HepG2 (cell line): ENCODE results near the gene FAM234B. TPM values are rescaled to one million over a fixed set of nuclear protein-coding genes. Genes with fewer than 3 reads are reported as not detected.

Experiments used
- EEA1 ChIP-seq: sonication (generic); formaldehyde crosslinking; IDR thresholded peaks from 2 replicates; pipeline ENCODE4 v1.5.1; 2020; ENCODE audit warnings: mild to moderate bottlenecking, missing genetic modification reagents, borderline replicate concordance
- GABPA ChIP-seq, 2 experiments: IDR thresholded peaks; 2 replicates each; pipeline ENCODE4 v1.6.1; 2011 to 2016; ENCODE audit warnings: low read depth in 2 of 2, low read length in 1 of 2, missing biosample characterization in 1 of 2, missing genetic modification characterization in 1 of 2
- HNF1B ChIP-seq: sonication (generic); formaldehyde crosslinking; IDR thresholded peaks from 2 replicates; pipeline ENCODE4 v1.5.1; 2020; ENCODE audit warnings: mild to moderate bottlenecking, moderate library complexity, missing genetic modification reagents
- HNRNPLL ChIP-seq: fragments of 200-400 bp; formaldehyde crosslinking; IDR thresholded peaks from 2 replicates; pipeline ENCODE4 v1.6.1; 2017; ENCODE audit warnings: mild to moderate bottlenecking, low read depth, low read length; ENCODE audit not compliant: poor library complexity, severe bottlenecking
- HOXA5 ChIP-seq: sonication (generic); formaldehyde crosslinking; IDR thresholded peaks from 2 replicates; pipeline ENCODE4 v1.4.0; 2020; ENCODE audit warnings: missing genetic modification reagents
- KLF11 ChIP-seq: IDR thresholded peaks from 2 replicates; pipeline ENCODE4 v1.6.1; 2016; ENCODE audit warnings: missing compliant biosample characterization
- MED1 ChIP-seq: sonication (generic); formaldehyde crosslinking; IDR thresholded peaks from 2 replicates; pipeline ENCODE4 v1.4.0; 2020; ENCODE audit warnings: missing genetic modification reagents
- MYPOP ChIP-seq: sonication (generic); formaldehyde crosslinking; IDR thresholded peaks from 2 replicates; pipeline ENCODE4 v1.8.1; 2023; ENCODE audit warnings: mild to moderate bottlenecking, moderate library complexity, missing genetic modification reagents
- NR0B2 ChIP-seq: sonication (generic); formaldehyde crosslinking; IDR thresholded peaks from 2 replicates; pipeline ENCODE4 v1.4.0; 2020; ENCODE audit warnings: mild to moderate bottlenecking, missing genetic modification reagents
- SPEN ChIP-seq: sonication (generic); formaldehyde crosslinking; IDR thresholded peaks from 2 replicates; pipeline ENCODE4 v1.5.1; 2020; ENCODE audit warnings: low read depth, mild to moderate bottlenecking, missing genetic modification reagents
- ZBTB7A ChIP-seq: sonication (generic); formaldehyde crosslinking; IDR thresholded peaks from 2 replicates; pipeline ENCODE4 v1.8.0; 2022; ENCODE audit warnings: mild to moderate bottlenecking, missing genetic modification reagents
- ZC3H13 ChIP-seq: sonication (generic); formaldehyde crosslinking; IDR thresholded peaks from 2 replicates; pipeline ENCODE4 v1.8.1; 2023; ENCODE audit warnings: mild to moderate bottlenecking, missing genetic modification reagents, moderate library complexity
- ZHX2 ChIP-seq, 2 experiments: sonication (generic) in 1 of 2; formaldehyde crosslinking in 1 of 2; IDR thresholded peaks; 2 replicates each; pipeline versions ENCODE4 v1.6.1 to v1.9.0; 2014 to 2022; ENCODE audit warnings: antibody characterized with exemption in 1 of 2, borderline replicate concordance in 1 of 2, inconsistent platforms in 1 of 2, low read depth in 1 of 2, missing genetic modification reagents in 1 of 2
- ZNF281 ChIP-seq: sonication (generic); formaldehyde crosslinking; IDR thresholded peaks from 2 replicates; pipeline ENCODE4 v1.4.0; 2020; ENCODE audit warnings: missing genetic modification reagents, borderline replicate concordance
- ZNF660 ChIP-seq: sonication (generic); formaldehyde crosslinking; IDR thresholded peaks from 2 replicates; pipeline ENCODE4 v1.5.1; 2020; ENCODE audit warnings: mild to moderate bottlenecking, low read depth, missing genetic modification reagents, borderline replicate concordance
- polyA plus RNA-seq, 8 experiments: library from polyadenylated mRNA; depleted of rRNA in 3 of 8; stranded (reverse) in 7 of 8; unstranded in 1 of 8; fragments of >200 nt; fragmentation: Illumina TruSeq in 4 of 8; extraction: Trizol in 4 of 8; gene quantifications; 2 replicates each; pipeline versions ENCODE4 v1.2.1 to v1.2.3, GENCODE V29; 2011 to 2016; ENCODE audit warnings: low read depth in 4 of 8, missing spikeins in 1 of 8, mixed read lengths in 1 of 8; ENCODE audit not compliant: insufficient read depth in 1 of 8
- total RNA-seq, 5 experiments: library from RNA; depleted of rRNA; stranded (reverse); fragments of >200 nt; fragmentation: Illumina TruSeq; extraction: Trizol; gene quantifications; 2 replicates each; pipeline ENCODE4 v1.2.3, GENCODE V29; 2016; ENCODE audit warnings: low read depth in 1 of 5

The FAM234B gene
- total and polyA plus RNA-seq, 2 of the 13 experiments (the other 11 are each of a cell fraction or from before 2014, with no cell fraction given) = 7.8 to 13.8 TPM

GRCh38 chr12:13100882-13101769, 56.9 kb downstream of the FAM234B start (continued):
- TF ChIP-seq NR0B2 (CRISPR knock-in tag) = no peak
- TF ChIP-seq HNF1B (CRISPR knock-in tag) = 0 out of 2 replicates have a peak, but pooled peaks have one; percentile 40
- no peak for TF ChIP-seq ZHX2 (IDR thresholded peaks at IDR 0.05; ENCODE audit: low read depth)
- no peak for TF ChIP-seq ZHX2 (CRISPR knock-in tag; IDR thresholded peaks at IDR 0.05; ENCODE audit: borderline replicate concordance)
- TF ChIP-seq ZNF660 = no peak
- no peak for TF ChIP-seq MYPOP
- no peak for TF ChIP-seq EEA1 (CRISPR knock-in tag)
- no peak for TF ChIP-seq ZC3H13 (CRISPR knock-in tag)
- no peak for TF ChIP-seq ZBTB7A (CRISPR knock-in tag)
- TF ChIP-seq HNRNPLL = no peak
- no peak for TF ChIP-seq MED1 (CRISPR knock-in tag)
- no peak for TF ChIP-seq ZNF281 (CRISPR knock-in tag)
- TF ChIP-seq SPEN (CRISPR knock-in tag) = no peak
- TF ChIP-seq GABPA (IDR thresholded peaks at IDR 0.05; ENCODE audit: low read depth, low read length) = no peak
- TF ChIP-seq GABPA (CRISPR knock-in tag; IDR thresholded peaks at IDR 0.05; ENCODE audit: low read depth) = no peak
- TF ChIP-seq KLF11 (CRISPR knock-in tag) = no peak
- no peak for TF ChIP-seq HOXA5 (CRISPR knock-in tag)
